ENCODE results near the gene TMEM33.
A peak's percentile ranks its signal among the peaks of the same experiment; 100 is the strongest.

TMEM33 gene

GRCh38 chr4:41932988-41933387 is 2.2 kb upstream of the TMEM33 start:
- peaks cover 4% of the 10 kb centered on the region for H3K9me3 Mint-ChIP-seq
- peaks cover 24% of the 10 kb centered on the region for H3K27me3 Mint-ChIP-seq (ENCODE audit: low read depth, poor library complexity)
- no peak for DNase-seq
- H3K36me3 Mint-ChIP-seq (ENCODE audit: low read depth), result peaks cover 5% of the 10 kb centered on the region
- H3K4me1 Mint-ChIP-seq, result peaks cover 32% of the 10 kb centered on the region
- TF ChIP-seq CTCF (IDR thresholded peaks at IDR 0.05), result no peak
- H3K27ac Mint-ChIP-seq, result no peak overlapping the region
- no peak overlapping the region for H3K4me3 Mint-ChIP-seq

GRCh38 chr4:41933997-41934503 is 1.2 kb upstream of the TMEM33 start:
- Mint-ChIP-seq H3K4me3 (peak overlapping the region; percentile 98), H3K36me3 (ENCODE audit: low read depth) (peaks cover 11% of the 10 kb centered on the region), H3K9me3 (peaks cover 4% of the 10 kb centered on the region), H3K27ac (no peak overlapping the region), H3K4me1 (peaks cover 36% of the 10 kb centered on the region), H3K27me3 (ENCODE audit: low read depth, poor library complexity) (peaks cover 20% of the 10 kb centered on the region)
- DNase-seq, result no peak
- no peak for TF ChIP-seq CTCF (IDR thresholded peaks at IDR 0.05)

GRCh38 chr4:41934514-41934900 is 722 bp upstream of the TMEM33 start:
- peaks cover 15% of the 10 kb centered on the region for H3K36me3 Mint-ChIP-seq (ENCODE audit: low read depth)
- peaks cover 4% of the 10 kb centered on the region for H3K9me3 Mint-ChIP-seq
- H3K4me3 Mint-ChIP-seq, result peak overlapping the region; percentile 98
- peaks cover 36% of the 10 kb centered on the region for H3K4me1 Mint-ChIP-seq
- TF ChIP-seq CTCF (IDR thresholded peaks at IDR 0.05), result no peak
- no peak for DNase-seq
- H3K27me3 Mint-ChIP-seq (ENCODE audit: low read depth, poor library complexity), result peaks cover 20% of the 10 kb centered on the region
- H3K27ac Mint-ChIP-seq, result no peak overlapping the region

GRCh38 chr4:41935652-41936021 is 408 bp downstream of the TMEM33 start:
- Mint-ChIP-seq H3K36me3 (ENCODE audit: low read depth) (peaks cover 23% of the 10 kb centered on the region), H3K4me3 (peak overlapping the region; percentile 98), H3K27ac (peak overlapping the region; percentile 98), H3K27me3 (ENCODE audit: low read depth, poor library complexity) (peaks cover 20% of the 10 kb centered on the region), H3K9me3 (peaks cover 4% of the 10 kb centered on the region), H3K4me1 (peaks cover 36% of the 10 kb centered on the region)
- TF ChIP-seq CTCF (IDR thresholded peaks at IDR 0.05), result no peak
- DNase-seq, result no peak

- Mint-ChIP-seq H3K27me3 (ENCODE audit: low read depth, poor library complexity) (peaks cover 4% of the 10 kb centered on the region), H3K4me3 (no peak overlapping the region), H3K4me1 (peaks cover 36% of the 10 kb centered on the region), H3K27ac (no peak overlapping the region), H3K36me3 (ENCODE audit: low read depth) (peaks cover 41% of the 10 kb centered on the region), H3K9me3 (peaks cover 4% of the 10 kb centered on the region)
- no peak for TF ChIP-seq CTCF (IDR thresholded peaks at IDR 0.05)
- DNase-seq, result no peak
Measured at GRCh38 chr4:41939016-41939626, 3.9 kb downstream of the TMEM33 start.

- Mint-ChIP-seq H3K36me3 (ENCODE audit: low read depth) (peaks cover 53% of the 10 kb centered on the region), H3K27ac (no peak overlapping the region), H3K27me3 (ENCODE audit: low read depth, poor library complexity) (no peaks in the 10 kb centered on the region), H3K4me3 (no peak overlapping the region), H3K4me1 (peaks cover 24% of the 10 kb centered on the region), H3K9me3 (no peaks in the 10 kb centered on the region)
- DNase-seq, result no peak
- no peak for TF ChIP-seq CTCF (IDR thresholded peaks at IDR 0.05)
Measured at GRCh38 chr4:41940834-41941233, 5.6 kb downstream of the TMEM33 start.

All from nephron progenitor cell (in vitro differentiated cells).